Astrocyte of the spinal cord (primary cell): ENCODE data around the gene CNKSR3.

Experiments used
- DNase-seq: peaks from one replicate; pipeline ENCODE4 v3.0.0; 2011; ENCODE audit warnings: low read depth, low spot score
- H3K4me3 ChIP-seq: 2 replicates; pipeline ENCODE4 v1.5.1; 2011; ENCODE audit warnings: low read depth, mild to moderate bottlenecking, low read length, moderate library complexity
- in situ Hi-C: cut with HindIII; loops from 2 replicates; pipeline ENCODE4 v1.10.0; 2017; ENCODE audit warnings: low sequenced_read_pairs
- TF ChIP-seq, protein P1 (sequence below): IDR thresholded peaks from 2 replicates; pipeline ENCODE4 v1.5.1; 2012; ENCODE audit warnings: low read depth, mild to moderate bottlenecking, low read length, inconsistent platforms

The CNKSR3 gene

GRCh38 chr6:154363821-154364220 is 146.7 kb downstream of the CNKSR3 start:
- TF ChIP-seq, protein P1, sequence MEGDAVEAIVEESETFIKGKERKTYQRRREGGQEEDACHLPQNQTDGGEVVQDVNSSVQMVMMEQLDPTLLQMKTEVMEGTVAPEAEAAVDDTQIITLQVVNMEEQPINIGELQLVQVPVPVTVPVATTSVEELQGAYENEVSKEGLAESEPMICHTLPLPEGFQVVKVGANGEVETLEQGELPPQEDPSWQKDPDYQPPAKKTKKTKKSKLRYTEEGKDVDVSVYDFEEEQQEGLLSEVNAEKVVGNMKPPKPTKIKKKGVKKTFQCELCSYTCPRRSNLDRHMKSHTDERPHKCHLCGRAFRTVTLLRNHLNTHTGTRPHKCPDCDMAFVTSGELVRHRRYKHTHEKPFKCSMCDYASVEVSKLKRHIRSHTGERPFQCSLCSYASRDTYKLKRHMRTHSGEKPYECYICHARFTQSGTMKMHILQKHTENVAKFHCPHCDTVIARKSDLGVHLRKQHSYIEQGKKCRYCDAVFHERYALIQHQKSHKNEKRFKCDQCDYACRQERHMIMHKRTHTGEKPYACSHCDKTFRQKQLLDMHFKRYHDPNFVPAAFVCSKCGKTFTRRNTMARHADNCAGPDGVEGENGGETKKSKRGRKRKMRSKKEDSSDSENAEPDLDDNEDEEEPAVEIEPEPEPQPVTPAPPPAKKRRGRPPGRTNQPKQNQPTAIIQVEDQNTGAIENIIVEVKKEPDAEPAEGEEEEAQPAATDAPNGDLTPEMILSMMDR: no peak
- no peak for DNase-seq
- in situ Hi-C loops: no loop called here
- H3K4me3 ChIP-seq: no peak overlapping the region

GRCh38 chr6:154361476-154361875 is 149.0 kb downstream of the CNKSR3 start:
- in situ Hi-C loops: no loop called here

DNA sequence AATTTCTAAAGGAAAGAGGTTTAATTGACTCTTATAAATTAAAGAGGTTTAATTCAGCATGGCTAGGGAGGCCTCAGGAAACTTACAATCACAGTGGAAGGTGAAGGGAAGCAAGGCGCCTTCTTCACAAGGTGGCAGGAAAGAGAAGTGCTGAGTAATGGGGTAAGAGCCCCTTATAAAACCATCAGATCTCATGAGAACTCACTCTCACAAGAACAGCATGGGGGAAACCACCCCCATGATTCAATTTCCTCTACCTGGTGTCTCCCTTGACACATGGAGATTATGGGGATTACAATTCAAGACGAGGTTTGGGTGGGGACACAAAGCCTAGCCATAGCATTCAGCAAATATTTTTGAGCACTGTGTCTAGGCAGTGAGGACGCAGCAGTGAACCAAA is 150.0 kb downstream of the CNKSR3 start:
- in situ Hi-C loops: no loop called here
- TF ChIP-seq, protein P1: no peak
- DNase-seq: no peak
- no peak overlapping the region for H3K4me3 ChIP-seq

More at GRCh38 chr6:154361476-154361875, 149.0 kb downstream of the CNKSR3 start:
- TF ChIP-seq, protein P1: no peak
- no peak overlapping the region for H3K4me3 ChIP-seq
- no peak for DNase-seq

GRCh38 chr6:154359679-154360078 is 150.8 kb downstream of the CNKSR3 start:
- TF ChIP-seq, protein P1: no peak
- in situ Hi-C loops: no loop called here
- no peak for DNase-seq

DNA sequence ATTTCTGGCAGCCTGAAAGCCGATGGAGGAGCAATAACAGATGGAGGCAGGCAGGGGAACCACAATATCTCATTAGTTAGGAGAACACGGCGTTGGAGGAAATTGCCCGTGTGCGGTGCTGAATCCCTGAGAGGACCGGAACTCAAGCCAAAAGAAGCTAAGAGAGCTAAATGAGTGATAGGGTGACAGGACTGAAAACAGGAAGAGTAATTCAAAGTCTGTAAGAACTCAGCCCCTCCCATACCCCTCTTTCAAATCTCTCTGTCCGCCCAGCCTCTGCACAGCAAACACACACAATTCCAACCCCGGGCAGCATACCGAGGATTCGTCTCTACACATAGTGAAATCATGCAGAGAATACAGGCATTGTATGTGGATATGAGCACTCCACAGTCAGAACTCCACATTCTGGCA is 151.3 kb downstream of the CNKSR3 start:
- peak overlapping the region; percentile 2 for H3K4me3 ChIP-seq
- TF ChIP-seq, protein P1: no peak
- DNase-seq: no peak
- in situ Hi-C loops: no loop called here

More at GRCh38 chr6:154359679-154360078, 150.8 kb downstream of the CNKSR3 start:
- H3K4me3 ChIP-seq: no peak overlapping the region

DNA sequence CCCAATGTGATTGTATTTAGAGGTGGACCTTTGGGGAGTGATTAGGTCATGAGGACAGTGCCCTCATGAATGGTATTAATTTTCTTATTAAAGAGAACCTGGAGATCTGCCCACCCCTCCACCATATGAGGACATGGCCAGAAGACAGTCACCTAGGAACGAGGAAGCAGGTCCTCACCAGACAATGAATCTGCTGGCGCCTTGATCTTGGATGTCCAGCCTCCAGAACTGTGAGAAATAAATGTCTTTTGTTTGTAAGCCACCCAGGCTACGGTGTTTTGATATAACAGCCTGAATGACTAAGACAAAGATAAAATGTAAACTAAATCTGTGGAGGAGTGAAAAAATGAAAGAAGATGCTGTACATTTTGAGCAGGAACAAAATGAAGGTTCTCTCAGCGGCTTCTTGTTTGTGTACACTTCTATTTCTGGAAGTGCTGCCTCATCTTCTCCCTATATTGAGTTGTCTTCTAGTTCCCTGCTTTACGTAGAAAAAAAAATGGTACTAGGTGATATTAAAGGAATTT is 152.4 kb downstream of the CNKSR3 start:
- H3K4me3 ChIP-seq: no peak overlapping the region
- TF ChIP-seq, protein P1: no peak
- DNase-seq: no peak
- in situ Hi-C loops: no loop called here
